K562 (cell line): ENCODE measurements around the gene NEURL1B. TPM values are rescaled to one million over a fixed set of nuclear protein-coding genes. Genes with fewer than 3 reads are reported as not detected.

Source experiments
- ATAC-seq: fragments of 200-7000 bp; cut with Tn5 transposase; 3 replicates; pipeline ENCODE4 v1.9.1; 2020; ENCODE audit warnings: moderate library complexity
- BruUV-seq: library from RNA; stranded (reverse); fragments of 400-500 nt; replicated peaks from 2 replicates; lab custom pipeline; 2021; lab: Mats Ljungman, UMichigan
- CTCF ChIA-PET: fragments of 300-600 bp; formaldehyde crosslinking; extraction: SDS; loops from one replicate; lab custom pipeline; 2021; ENCODE audit warnings: low intra/inter-chr PET ratio; lab: Yijun Ruan, JAX
- POLR2A ChIA-PET: fragments of 300-600, 350-650 bp; sonication (Branson Sonifier 250); formaldehyde crosslinking; extraction: SDS; loops from one replicate; lab custom pipeline; 2021; ENCODE audit warnings: antibody characterized with exemption, inconsistent platforms; lab: Yijun Ruan, JAX
- DNase-seq, 4 experiments: peaks; one replicate each; pipeline versions ENCODE4 v3.0.0 to v3.0.0-alpha.2; 2011 to 2018; ENCODE audit warnings: low spot score in 3 of 4, mixed read lengths in 3 of 4; ENCODE audit errors: extremely low read depth in 1 of 4
- FAIRE-seq: peaks from 2 replicates; lab custom pipeline; 2011; peaks lifted over from hg19 to GRCh38; lab: Jason Lieb, UNC
- H2AFZ ChIP-seq: 2 replicates; pipeline ENCODE4 v1.6.0; 2011; ENCODE audit warnings: low read depth, low read length, control low read depth, inconsistent platforms
- H3K27ac ChIP-seq: fragments of 200-600 bp; 3 replicates; pipeline ENCODE4 v1.8.0; 2011; ENCODE audit warnings: low read depth, mild to moderate bottlenecking, control low read depth, inconsistent platforms, low read length, moderate library complexity, mixed read lengths; ENCODE audit errors: extremely low read depth
- H3K27me3 ChIP-seq, 2 experiments: fragments of 300-600 bp in 1 of 2; 2 replicates in 1 of 2; 3 replicates in 1 of 2; pipeline versions ENCODE4 v1.6.0 to v1.8.0; 2011; ENCODE audit warnings: inconsistent platforms in 2 of 2, low read length in 2 of 2, mild to moderate bottlenecking in 1 of 2, mixed read lengths in 1 of 2, moderate library complexity in 1 of 2; ENCODE audit not compliant: control insufficient read depth in 2 of 2, insufficient read depth in 2 of 2
- H3K36me3 ChIP-seq: fragments of 300-600 bp; 3 replicates; pipeline ENCODE4 v1.8.0; 2011; ENCODE audit warnings: mild to moderate bottlenecking, low read length, inconsistent platforms; ENCODE audit not compliant: control insufficient read depth, insufficient read depth
- H3K4me1 ChIP-seq, 2 experiments: fragments of 200-600 bp in 1 of 2; replicated peaks in 1 of 2; 2 replicates in 1 of 2; 3 replicates in 1 of 2; pipeline versions ENCODE4 v1.5.1 to v1.8.0; 2011; ENCODE audit warnings: inconsistent platforms in 2 of 2, low read length in 2 of 2, mild to moderate bottlenecking in 1 of 2, mixed read lengths in 1 of 2, moderate library complexity in 1 of 2; ENCODE audit not compliant: control insufficient read depth in 2 of 2, insufficient read depth in 2 of 2
- H3K4me2 ChIP-seq: 2 replicates; pipeline ENCODE4 v1.6.1; 2011; ENCODE audit warnings: low read length, control low read depth, inconsistent platforms, mixed read lengths; ENCODE audit not compliant: insufficient read depth
- H3K4me3 ChIP-seq: fragments of 200-600 bp; sonication (generic), shearing (Covaris generic); 2 replicates; pipeline ENCODE4 v1.5.1; 2016; ENCODE audit warnings: control low read depth, inconsistent platforms
- H3K79me2 ChIP-seq: fragments of 200-600 bp; 3 replicates; pipeline ENCODE4 v1.8.0; 2011; ENCODE audit warnings: low read length, inconsistent platforms; ENCODE audit not compliant: control insufficient read depth, insufficient read depth
- H3K9ac ChIP-seq, 2 experiments: 2 replicates each; pipeline versions ENCODE4 v1.6.0 to v1.6.1; 2011; ENCODE audit warnings: low read depth in 2 of 2, low read length in 2 of 2, control low read depth in 1 of 2, inconsistent platforms in 1 of 2, mild to moderate bottlenecking in 1 of 2, mixed read lengths in 1 of 2; ENCODE audit not compliant: insufficient read depth in 1 of 2
- H3K9me1 ChIP-seq: one replicate; pipeline ENCODE4 v1.6.0; 2011; ENCODE audit warnings: inconsistent platforms, mild to moderate bottlenecking, low read length, moderate library complexity; ENCODE audit not compliant: control insufficient read depth, insufficient read depth
- H3K9me3 ChIP-seq: replicated peaks from 2 replicates; pipeline ENCODE4 v1.5.1; 2011; ENCODE audit warnings: low read depth, low read length, inconsistent platforms; ENCODE audit not compliant: control insufficient read depth, insufficient read depth
- H4K20me1 ChIP-seq: replicated peaks from 2 replicates; pipeline ENCODE4 v1.6.1; 2011; ENCODE audit warnings: low read length, inconsistent platforms, mixed read lengths; ENCODE audit not compliant: control insufficient read depth, insufficient read depth
- CBFA2T3 ChIP-seq: fragments of 450-650 bp; IDR thresholded peaks from 2 replicates; pipeline ENCODE4 v1.6.1; 2017
- CEBPG ChIP-seq, 3 experiments: fragments of 200-800 bp in 1 of 3; sonication (Bioruptor generic) in 1 of 3; sonication (generic) in 1 of 3; formaldehyde crosslinking in 1 of 3; IDR thresholded peaks in 2 of 3; conservative IDR thresholded peaks in 1 of 3; 2 replicates each; pipeline versions ENCODE4 v1.6.1 to v1.8.0; 2016 to 2022; ENCODE audit warnings: missing compliant biosample characterization in 2 of 3, missing genetic modification characterization in 2 of 3, mild to moderate bottlenecking in 1 of 3, missing genetic modification reagents in 1 of 3
- CTBP1 ChIP-seq: fragments of 450-650 bp; IDR thresholded peaks from 2 replicates; pipeline ENCODE4 v1.6.1; 2016; ENCODE audit warnings: borderline replicate concordance
- PHB2 ChIP-seq: fragments of 450-650 bp; IDR thresholded peaks from 2 replicates; pipeline ENCODE4 v1.6.1; 2017; ENCODE audit warnings: low read depth
- RAD21 ChIP-seq, 2 experiments: fragments of 250-450 bp in 1 of 2; fragments of 450-650 bp in 1 of 2; sonication (Bioruptor Pico) in 1 of 2; formaldehyde crosslinking in 1 of 2; IDR thresholded peaks in 1 of 2; conservative IDR thresholded peaks in 1 of 2; 2 replicates each; pipeline versions ENCODE4 v1.4.0 to v1.8.0; 2020 to 2022; ENCODE audit warnings: mild to moderate bottlenecking in 2 of 2, moderate library complexity in 1 of 2
- TCF7 ChIP-seq: sonication (generic); IDR thresholded peaks from 2 replicates; pipeline ENCODE4 v1.6.1; 2016; ENCODE audit warnings: antibody characterized with exemption, borderline replicate concordance
- YBX1 ChIP-seq: fragments of 450-650 bp; IDR thresholded peaks from 2 replicates; pipeline ENCODE4 v1.7.1; 2016; ENCODE audit warnings: mild to moderate bottlenecking
- ZSCAN32 ChIP-seq: fragments of 450-650 bp; formaldehyde crosslinking; IDR thresholded peaks from 2 replicates; pipeline ENCODE4 v1.4.0; 2020; ENCODE audit warnings: mild to moderate bottlenecking, moderate library complexity
- WGBS: fragments of 100-300 bp; shearing (Covaris generic); methylation state at CpG from one replicate; pipeline ENCODE4 v1.1.6; 2016; ENCODE audit warnings: low coverage, mixed read lengths; ENCODE audit not compliant: insufficient coverage; ENCODE audit errors: missing lambda C conversion rate; 5-methylcytosine and 5-hydroxymethylcytosine counted together
- in situ Hi-C: fragments of 300-500 bp; cut with MboI; formaldehyde crosslinking; loops from 4 replicates; pipeline ENCODE4 v1.15.0; 2018; ENCODE audit warnings: inconsistent platforms, mixed read lengths
- intact Hi-C: fragments of 100-400 bp; cut with micrococcal nuclease; formaldehyde crosslinking; loops from 2 replicates; pipeline ENCODE4 v1.14.2; 2022
- polyA plus RNA-seq, 8 experiments: library from polyadenylated mRNA; depleted of rRNA in 4 of 8; stranded (reverse) in 5 of 8; unstranded in 3 of 8; fragments of >200 nt; fragmentation: Nextera tagmentation in 2 of 8; fragmentation: Illumina TruSeq in 1 of 8; extraction: Ambion mirVana in 2 of 8; extraction: Trizol in 1 of 8; gene quantifications; 2 replicates each; pipeline versions ENCODE4 v1.2.1 to v1.2.3, GENCODE V29; 2011 to 2014; ENCODE audit warnings: inconsistent platforms in 1 of 8, missing spikeins in 1 of 8
- total RNA-seq, 7 experiments: library from RNA; depleted of rRNA in 6 of 7; stranded (reverse); fragments of >200 nt in 6 of 7; fragmentation: Illumina TruSeq in 2 of 7; extraction: Trizol in 2 of 7; gene quantifications; 2 replicates each; pipeline versions ENCODE4 v1.2.1 to v1.2.3, GENCODE V29; 2011 to 2021; ENCODE audit warnings: low replicate concordance in 1 of 7
- TF ChIP-seq, protein P1 (sequence below): fragments of 450-650 bp; IDR thresholded peaks from 2 replicates; pipeline ENCODE4 v1.6.1; 2018; ENCODE audit not compliant: partially characterized antibody
- TF ChIP-seq, protein P2 (sequence below): fragments of 250-450 bp; sonication (Bioruptor Pico); IDR thresholded peaks from 2 replicates; pipeline ENCODE4 v1.5.0; 2021; ENCODE audit warnings: mild to moderate bottlenecking, borderline replicate concordance
- TF ChIP-seq, protein P3 (sequence below): fragments of 250-450 bp; sonication (Bioruptor Pico); IDR thresholded peaks from 2 replicates; pipeline ENCODE4 v1.5.0; 2021; ENCODE audit warnings: mild to moderate bottlenecking, moderate library complexity

The NEURL1B gene
- total and polyA plus RNA-seq, 9 of the 15 experiments (the other 6 are each of a cell fraction or from before 2014, with no cell fraction given), result 0.04 TPM; not detected in 8

DNA sequence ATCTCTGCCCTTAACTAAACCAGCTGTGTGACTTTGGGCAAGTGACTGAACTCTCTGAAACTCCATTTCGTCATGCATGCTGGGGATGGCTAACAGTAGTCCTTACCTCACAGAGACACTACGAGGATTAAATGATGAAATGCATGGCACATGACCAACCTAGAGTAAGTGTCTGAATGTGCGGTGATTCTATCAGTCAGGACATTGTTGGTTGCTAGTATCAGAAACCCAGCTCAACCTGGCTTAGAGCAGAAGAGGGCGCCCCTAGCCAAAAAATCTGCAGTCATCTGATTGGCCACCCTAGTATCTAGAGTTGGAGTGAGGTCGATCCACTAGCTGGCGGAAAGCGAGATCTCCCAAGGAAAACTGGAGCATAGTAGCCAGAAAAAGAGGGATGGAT lies 25.2 kb downstream of the NEURL1B start:
- in situ Hi-C loops (no loop called here), intact Hi-C loops (loop anchor here (1.0 kb wide), 1 partner anchor 31 kb away; no protein-coding TSS in a partner anchor)
- no peaks in the 10 kb centered on the region for H3K9me1 ChIP-seq
- 2% methylated on average over 7 of the region's 7 CpGs for WGBS
- H3K9ac ChIP-seq, result no peak overlapping the region
- ChIA-PET POLR2A (interaction anchor here (0.6 to 1.8 kb wide), 4 partner anchors 9 to 135 kb away, joined by 3 to 5 read pairs (median 4); no protein-coding TSS in a partner anchor), CTCF (interaction anchor here (1.5 kb wide), 1 partner anchor 31 kb away, joined by 12 read pairs; no protein-coding TSS in a partner anchor)
- H3K79me2 ChIP-seq, result no peaks in the 10 kb centered on the region
- H3K9me3 ChIP-seq, result no peaks in the 10 kb centered on the region
- BruUV-seq, result no TSS peak
- H3K27ac ChIP-seq, result no peak overlapping the region
- FAIRE-seq (peak; percentile 70), DNase-seq (peak; percentile 42 to 60 (median 56)), ATAC-seq (peak; percentile 95)
- peaks cover 0 to 7% of the 10 kb centered on the region in 2 experiments; a peak in 1 of 5 replicates for H3K4me1 ChIP-seq
- H2AFZ ChIP-seq, result no peak overlapping the region
- H3K36me3 ChIP-seq, result no peaks in the 10 kb centered on the region
- H4K20me1 ChIP-seq, result no peaks in the 10 kb centered on the region
- H3K4me3 ChIP-seq, result no peak overlapping the region
- peaks cover 18 to 68% of the 10 kb centered on the region in 2 experiments for H3K27me3 ChIP-seq
- H3K4me2 ChIP-seq, result no peak overlapping the region
- no peak for TF ChIP-seq CEBPG (CRISPR knock-in tag; IDR thresholded peaks at IDR 0.05)
- TF ChIP-seq CEBPG (tag; conservative IDR thresholded peaks at IDR 0.05 in 1 of 2, IDR thresholded peaks at IDR 0.05 in 1 of 2), result peak in 1 of 2 experiments; percentile 69; a peak in 2 of 4 replicates
- TF ChIP-seq ZSCAN32 (CRISPR knock-in tag), result no peak
- TF ChIP-seq, protein P1, sequence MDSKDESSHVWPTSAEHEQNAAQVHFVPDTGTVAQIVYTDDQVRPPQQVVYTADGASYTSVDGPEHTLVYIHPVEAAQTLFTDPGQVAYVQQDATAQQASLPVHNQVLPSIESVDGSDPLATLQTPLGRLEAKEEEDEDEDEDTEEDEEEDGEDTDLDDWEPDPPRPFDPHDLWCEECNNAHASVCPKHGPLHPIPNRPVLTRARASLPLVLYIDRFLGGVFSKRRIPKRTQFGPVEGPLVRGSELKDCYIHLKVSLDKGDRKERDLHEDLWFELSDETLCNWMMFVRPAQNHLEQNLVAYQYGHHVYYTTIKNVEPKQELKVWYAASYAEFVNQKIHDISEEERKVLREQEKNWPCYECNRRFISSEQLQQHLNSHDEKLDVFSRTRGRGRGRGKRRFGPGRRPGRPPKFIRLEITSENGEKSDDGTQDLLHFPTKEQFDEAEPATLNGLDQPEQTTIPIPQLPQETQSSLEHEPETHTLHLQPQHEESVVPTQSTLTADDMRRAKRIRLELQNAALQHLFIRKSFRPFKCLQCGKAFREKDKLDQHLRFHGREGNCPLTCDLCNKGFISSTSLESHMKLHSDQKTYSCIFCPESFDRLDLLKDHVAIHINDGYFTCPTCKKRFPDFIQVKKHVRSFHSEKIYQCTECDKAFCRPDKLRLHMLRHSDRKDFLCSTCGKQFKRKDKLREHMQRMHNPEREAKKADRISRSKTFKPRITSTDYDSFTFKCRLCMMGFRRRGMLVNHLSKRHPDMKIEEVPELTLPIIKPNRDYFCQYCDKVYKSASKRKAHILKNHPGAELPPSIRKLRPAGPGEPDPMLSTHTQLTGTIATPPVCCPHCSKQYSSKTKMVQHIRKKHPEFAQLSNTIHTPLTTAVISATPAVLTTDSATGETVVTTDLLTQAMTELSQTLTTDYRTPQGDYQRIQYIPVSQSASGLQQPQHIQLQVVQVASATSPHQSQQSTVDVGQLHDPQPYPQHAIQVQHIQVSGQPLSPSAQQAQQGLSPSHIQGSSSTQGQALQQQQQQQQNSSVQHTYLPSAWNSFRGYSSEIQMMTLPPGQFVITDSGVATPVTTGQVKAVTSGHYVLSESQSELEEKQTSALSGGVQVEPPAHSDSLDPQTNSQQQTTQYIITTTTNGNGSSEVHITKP, result no peak
- TF ChIP-seq CTBP1, result no peak
- no peak for TF ChIP-seq CBFA2T3
- TF ChIP-seq, protein P2, sequence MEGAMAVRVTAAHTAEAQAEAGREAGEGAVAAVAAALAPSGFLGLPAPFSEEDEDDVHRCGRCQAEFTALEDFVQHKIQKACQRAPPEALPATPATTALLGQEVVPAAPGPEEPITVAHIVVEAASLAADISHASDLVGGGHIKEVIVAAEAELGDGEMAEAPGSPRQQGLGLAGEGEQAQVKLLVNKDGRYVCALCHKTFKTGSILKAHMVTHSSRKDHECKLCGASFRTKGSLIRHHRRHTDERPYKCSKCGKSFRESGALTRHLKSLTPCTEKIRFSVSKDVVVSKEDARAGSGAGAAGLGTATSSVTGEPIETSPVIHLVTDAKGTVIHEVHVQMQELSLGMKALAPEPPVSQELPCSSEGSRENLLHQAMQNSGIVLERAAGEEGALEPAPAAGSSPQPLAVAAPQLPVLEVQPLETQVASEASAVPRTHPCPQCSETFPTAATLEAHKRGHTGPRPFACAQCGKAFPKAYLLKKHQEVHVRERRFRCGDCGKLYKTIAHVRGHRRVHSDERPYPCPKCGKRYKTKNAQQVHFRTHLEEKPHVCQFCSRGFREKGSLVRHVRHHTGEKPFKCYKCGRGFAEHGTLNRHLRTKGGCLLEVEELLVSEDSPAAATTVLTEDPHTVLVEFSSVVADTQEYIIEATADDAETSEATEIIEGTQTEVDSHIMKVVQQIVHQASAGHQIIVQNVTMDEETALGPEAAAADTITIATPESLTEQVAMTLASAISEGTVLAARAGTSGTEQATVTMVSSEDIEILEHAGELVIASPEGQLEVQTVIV (CRISPR knock-in tag), result no peak
- no peak for TF ChIP-seq TCF7
- TF ChIP-seq YBX1, result no peak
- TF ChIP-seq, protein P3, sequence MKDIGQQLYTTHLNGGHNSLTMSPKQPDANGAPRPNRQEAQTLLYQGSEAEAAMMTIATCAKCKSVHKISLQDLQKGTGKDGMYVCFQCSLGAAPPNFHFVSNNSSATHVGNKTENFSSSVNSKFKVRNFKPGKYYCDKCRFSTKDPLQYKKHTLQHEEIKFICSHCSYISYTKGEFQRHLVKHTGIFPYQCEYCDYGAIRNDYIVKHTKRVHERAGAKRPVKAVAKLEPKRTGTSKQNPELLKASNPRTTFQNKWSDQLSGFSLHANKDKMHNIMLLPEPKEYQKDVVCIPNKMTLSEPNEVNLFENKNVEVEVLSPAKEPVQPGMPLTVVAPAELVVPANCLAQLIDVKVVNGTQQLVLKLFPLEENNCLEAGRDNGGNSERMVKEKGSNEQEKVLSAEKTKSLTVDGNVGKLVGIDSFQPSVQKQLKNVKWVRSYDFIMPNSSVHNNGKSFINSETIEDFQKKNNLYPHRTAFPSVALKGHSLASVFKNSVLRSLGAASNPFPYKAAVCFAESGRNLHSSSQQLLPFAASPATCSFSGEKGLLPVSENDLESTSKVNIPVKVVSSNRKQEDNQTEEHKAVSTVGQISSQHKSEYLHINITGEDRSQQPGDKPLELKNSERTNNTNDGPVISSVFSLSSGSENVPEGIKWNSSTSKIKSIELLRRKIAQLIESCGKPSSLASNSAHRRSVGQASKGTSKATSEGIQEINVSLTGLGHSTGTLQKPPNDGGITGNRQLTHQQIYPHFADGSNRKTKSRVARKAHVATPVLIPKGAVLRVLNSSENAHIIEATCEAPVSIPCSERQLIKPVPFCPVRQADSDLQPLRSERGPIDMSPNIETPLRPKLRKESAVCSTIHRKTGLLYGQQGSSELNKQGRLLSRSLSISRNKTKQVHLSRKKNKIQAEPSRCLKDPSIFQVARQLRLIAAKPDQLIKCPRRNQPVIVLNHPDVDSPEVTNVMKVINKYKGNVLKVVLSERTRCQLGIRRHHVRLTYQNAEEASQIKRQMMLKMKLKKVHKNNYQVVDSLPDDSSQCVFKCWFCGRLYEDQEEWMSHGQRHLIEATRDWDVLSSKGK (CRISPR knock-in tag), result no peak
- peak in 1 of 2 experiments; percentile 65; a peak in 2 of 4 replicates for TF ChIP-seq RAD21 (CRISPR knock-in tag; conservative IDR thresholded peaks at IDR 0.05 in 1 of 2, IDR thresholded peaks at IDR 0.05 in 1 of 2)
- no peak for TF ChIP-seq PHB2
